Ascending aorta (tissue), 2 donors: ENCODE data around the gene PLEKHF1. TPM values are rescaled to one million over a fixed set of nuclear protein-coding genes. Genes with fewer than 3 reads are reported as not detected.

Source experiments
- DNase-seq, 2 donors: peaks; one replicate each; pipeline ENCODE4 v3.0.0-alpha.2; 2019; ENCODE audit warnings: low spot score in 2 of 2
- H3K27ac ChIP-seq, 2 donors: fragments of 200-600 bp; sonication (generic); one replicate each; pipeline ENCODE4 v1.5.1; 2016 to 2017; ENCODE audit warnings: mild to moderate bottlenecking in 1 of 2
- H3K27me3 ChIP-seq: fragments of 200-600 bp; sonication (generic); one replicate; pipeline ENCODE4 v1.5.1; 2017
- H3K36me3 ChIP-seq, 2 donors: fragments of 200-600 bp; sonication (generic); one replicate each; pipeline ENCODE4 v1.5.1; 2016
- H3K4me1 ChIP-seq, 2 donors: fragments of 200-600 bp; sonication (generic); one replicate each; pipeline ENCODE4 v1.5.1; 2016 to 2017; ENCODE audit warnings: mild to moderate bottlenecking in 1 of 2
- H3K4me3 ChIP-seq, 2 donors: fragments of 200-600 bp; sonication (generic); one replicate each; pipeline ENCODE4 v1.5.1; 2016 to 2017; ENCODE audit warnings: mild to moderate bottlenecking in 1 of 2
- H3K9me3 ChIP-seq, 2 donors: fragments of 200-600 bp; sonication (generic); one replicate each; pipeline ENCODE4 v1.5.1; 2016
- intact Hi-C: fragments of 100-400 bp; cut with DNase I; formaldehyde crosslinking; loops from one replicate; pipeline ENCODE4 v1.15.1; 2023
- total RNA-seq: library from RNA; depleted of rRNA; stranded (reverse); fragments of >200 nt; gene quantifications from one replicate; pipeline ENCODE4 v1.1.0, GENCODE V29; 2016
- TF ChIP-seq, protein P1 (sequence below), 3 experiments: fragments of 200-600 bp in 2 of 3; fragments of 450-650 bp in 1 of 3; sonication (generic) in 2 of 3; IDR thresholded peaks; one replicate each; pipeline ENCODE4 v1.5.1; 2016 to 2019; ENCODE audit warnings: antibody characterized with exemption in 3 of 3, mild to moderate bottlenecking in 1 of 3, moderate library complexity in 1 of 3

Gene PLEKHF1
- total RNA-seq, 1 donor from 2014 or later, result 68.3 TPM

DNA sequence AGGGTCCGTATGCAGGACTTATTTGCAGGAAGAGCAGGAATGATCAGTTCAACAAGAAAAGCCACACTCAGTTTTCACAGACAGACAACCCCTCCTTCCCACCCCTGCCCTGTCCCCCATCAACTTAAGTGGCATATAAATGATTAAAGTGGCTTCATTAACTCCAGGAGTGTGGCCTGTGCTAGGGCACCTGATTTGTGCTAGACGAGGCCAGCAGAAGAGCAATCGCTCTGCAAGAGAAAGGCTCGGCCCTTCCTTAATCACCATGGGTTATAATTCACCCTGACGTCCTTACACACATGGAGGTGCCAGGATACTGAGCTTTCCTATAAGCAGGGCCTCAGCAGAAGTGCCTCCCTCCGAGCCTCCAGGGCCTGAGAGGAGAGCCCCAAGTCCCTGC, 35.2 kb downstream of the PLEKHF1 start:
- Histone ChIP-seq H3K9me3 (no peaks in the 10 kb centered on the region), H3K36me3 (peaks cover 15 to 19% of the 10 kb centered on the region in 2 donors), H3K4me3 (no peak overlapping the region), H3K27ac (no peak overlapping the region), H3K27me3 (no peaks in the 10 kb centered on the region), H3K4me1 (no peaks in the 10 kb centered on the region)
- TF ChIP-seq, protein P1, sequence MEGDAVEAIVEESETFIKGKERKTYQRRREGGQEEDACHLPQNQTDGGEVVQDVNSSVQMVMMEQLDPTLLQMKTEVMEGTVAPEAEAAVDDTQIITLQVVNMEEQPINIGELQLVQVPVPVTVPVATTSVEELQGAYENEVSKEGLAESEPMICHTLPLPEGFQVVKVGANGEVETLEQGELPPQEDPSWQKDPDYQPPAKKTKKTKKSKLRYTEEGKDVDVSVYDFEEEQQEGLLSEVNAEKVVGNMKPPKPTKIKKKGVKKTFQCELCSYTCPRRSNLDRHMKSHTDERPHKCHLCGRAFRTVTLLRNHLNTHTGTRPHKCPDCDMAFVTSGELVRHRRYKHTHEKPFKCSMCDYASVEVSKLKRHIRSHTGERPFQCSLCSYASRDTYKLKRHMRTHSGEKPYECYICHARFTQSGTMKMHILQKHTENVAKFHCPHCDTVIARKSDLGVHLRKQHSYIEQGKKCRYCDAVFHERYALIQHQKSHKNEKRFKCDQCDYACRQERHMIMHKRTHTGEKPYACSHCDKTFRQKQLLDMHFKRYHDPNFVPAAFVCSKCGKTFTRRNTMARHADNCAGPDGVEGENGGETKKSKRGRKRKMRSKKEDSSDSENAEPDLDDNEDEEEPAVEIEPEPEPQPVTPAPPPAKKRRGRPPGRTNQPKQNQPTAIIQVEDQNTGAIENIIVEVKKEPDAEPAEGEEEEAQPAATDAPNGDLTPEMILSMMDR (IDR thresholded peaks at IDR 0.05), result no peak
- no peak for DNase-seq
- intact Hi-C loops, result no loop called here

- TF ChIP-seq, protein P1 (IDR thresholded peaks at IDR 0.05), result no peak
- Histone ChIP-seq H3K27ac (no peak overlapping the region), H3K27me3 (no peaks in the 10 kb centered on the region), H3K4me3 (no peak overlapping the region), H3K9me3 (no peaks in the 10 kb centered on the region), H3K4me1 (no peaks in the 10 kb centered on the region), H3K36me3 (peaks cover 28 to 37% of the 10 kb centered on the region in 2 donors)
- no peak for DNase-seq
- intact Hi-C loops, result no loop called here
Observed at GRCh38 chr19:29702161-29702962, 37.1 kb downstream of the PLEKHF1 start.

- H3K4me1 ChIP-seq, result no peaks in the 10 kb centered on the region
- TF ChIP-seq, protein P1 (IDR thresholded peaks at IDR 0.05), result no peak
- peaks cover 29 to 41% of the 10 kb centered on the region in 2 donors for H3K36me3 ChIP-seq
- no peaks in the 10 kb centered on the region for H3K27me3 ChIP-seq
- no peaks in the 10 kb centered on the region for H3K9me3 ChIP-seq
- DNase-seq, result no peak
- no peak overlapping the region for H3K27ac ChIP-seq
- no peak overlapping the region for H3K4me3 ChIP-seq
- intact Hi-C loops, result no loop called here
Observed at GRCh38 chr19:29702963-29703320, 37.7 kb downstream of the PLEKHF1 start.

GRCh38 chr19:29704562-29705558, 39.6 kb downstream of the PLEKHF1 start:
- Histone ChIP-seq H3K27me3 (no peaks in the 10 kb centered on the region), H3K9me3 (no peaks in the 10 kb centered on the region), H3K27ac (no peak overlapping the region), H3K36me3 (peaks cover 29 to 41% of the 10 kb centered on the region in 2 donors), H3K4me1 (no peaks in the 10 kb centered on the region), H3K4me3 (no peak overlapping the region)
- TF ChIP-seq, protein P1 (IDR thresholded peaks at IDR 0.05), result no peak
- DNase-seq, result no peak
- intact Hi-C loops, result no loop called here

- H3K36me3 ChIP-seq, result peaks cover 29 to 41% of the 10 kb centered on the region in 2 donors
Observed at GRCh38 chr19:29705706-29706105, 40.4 kb downstream of the PLEKHF1 start.

More at GRCh38 chr19:29705706-29706105, 40.4 kb downstream of the PLEKHF1 start:
- no peak for DNase-seq
- intact Hi-C loops, result no loop called here
- Histone ChIP-seq H3K27me3 (no peaks in the 10 kb centered on the region), H3K4me3 (no peak overlapping the region), H3K27ac (no peak overlapping the region), H3K4me1 (no peaks in the 10 kb centered on the region), H3K9me3 (no peaks in the 10 kb centered on the region)
- TF ChIP-seq, protein P1 (IDR thresholded peaks at IDR 0.05), result no peak
